ENCODE results near the gene ZNF74. TPM values are rescaled to one million over a fixed set of nuclear protein-coding genes. Genes with fewer than 3 reads are reported as not detected.

ZNF74 gene
- total and polyA plus RNA-seq, 4 donors, result 4.1 to 17.6 (median 8.6) TPM

- Histone ChIP-seq H3K27ac (ENCODE audit: low read depth in 1 of 2, low read length in 1 of 2) (no peak overlapping the region), H3K4me1 (ENCODE audit: control insufficient read depth in 5 of 5, insufficient read depth in 5 of 5, low read length in 5 of 5) (peaks cover 0 to 46% (median 17%) of the 10 kb centered on the region in 5 donors), H3K9ac (ENCODE audit: insufficient read depth in 1 of 2, low read length in 2 of 2) (no peak overlapping the region), H3K9me3 (ENCODE audit: control insufficient read depth in 4 of 4, insufficient read depth in 3 of 4, low read length in 3 of 4) (no peaks in the 10 kb centered on the region), H3K36me3 (ENCODE audit: control insufficient read depth in 4 of 4, insufficient read depth in 4 of 4, low read length in 4 of 4) (peaks cover 0 to 16% (median 11%) of the 10 kb centered on the region in 4 donors), H3K27me3 (ENCODE audit: control insufficient read depth in 3 of 3, insufficient read depth in 3 of 3, low read length in 2 of 3) (peaks cover 0 to 23% (median 0%) of the 10 kb centered on the region in 3 donors), H3K4me3 (no peak overlapping the region)
- WGBS, 2 donors, result 34 to 49% methylated on average over 36 to 37 of the region's 37 CpGs
- no peak for TF ChIP-seq CTCF (IDR thresholded peaks at IDR 0.05; ENCODE audit: control extremely low read depth, extremely low read depth)
- ATAC-seq (ENCODE audit: insufficient read depth, low FRiP score), result no peak
- no peak for DNase-seq
Observed at GRCh38 chr22:20430101-20430719, 36.3 kb downstream of the ZNF74 start.

GRCh38 chr22:20430720-20431510 lies 37.0 kb downstream of the ZNF74 start:
- ATAC-seq (ENCODE audit: insufficient read depth, low FRiP score), result peak; percentile 62

GRCh38 chr22:20431511-20432192 lies 37.7 kb downstream of the ZNF74 start:
- DNase-seq (no peak), ATAC-seq (ENCODE audit: insufficient read depth, low FRiP score) (no peak)
- no peak for TF ChIP-seq CTCF (IDR thresholded peaks at IDR 0.05; ENCODE audit: control extremely low read depth, extremely low read depth)
- Histone ChIP-seq H3K36me3 (ENCODE audit: control insufficient read depth in 4 of 4, insufficient read depth in 4 of 4, low read length in 4 of 4) (peaks cover 0 to 16% (median 11%) of the 10 kb centered on the region in 4 donors), H3K9ac (ENCODE audit: insufficient read depth in 1 of 2, low read length in 2 of 2) (no peak overlapping the region), H3K9me3 (ENCODE audit: control insufficient read depth in 4 of 4, insufficient read depth in 3 of 4, low read length in 3 of 4) (no peaks in the 10 kb centered on the region), H3K4me3 (no peak overlapping the region), H3K27ac (ENCODE audit: low read depth in 1 of 2, low read length in 1 of 2) (no peak overlapping the region), H3K4me1 (ENCODE audit: control insufficient read depth in 5 of 5, insufficient read depth in 5 of 5, low read length in 5 of 5) (peaks cover 0 to 55% (median 19%) of the 10 kb centered on the region in 5 donors), H3K27me3 (ENCODE audit: control insufficient read depth in 3 of 3, insufficient read depth in 3 of 3, low read length in 2 of 3) (peaks cover 0 to 19% (median 0%) of the 10 kb centered on the region in 3 donors)
- WGBS, 2 donors, result 45 to 46% methylated on average over 37 to 50 of the region's 50 CpGs

More at GRCh38 chr22:20430720-20431510, 37.0 kb downstream of the ZNF74 start:
- DNase-seq, result peak; percentile 56 to 69 (median 59)
- no peak overlapping the region for H3K27ac ChIP-seq (ENCODE audit: low read depth in 1 of 2, low read length in 1 of 2)
- peaks cover 0 to 16% (median 11%) of the 10 kb centered on the region in 4 donors for H3K36me3 ChIP-seq (ENCODE audit: control insufficient read depth in 4 of 4, insufficient read depth in 4 of 4, low read length in 4 of 4)
- TF ChIP-seq CTCF (IDR thresholded peaks at IDR 0.05; ENCODE audit: control extremely low read depth, extremely low read depth), result no peak
- 16 to 27% methylated on average over 93 to 94 of the region's 94 CpGs for WGBS, 2 donors
- H3K4me3 ChIP-seq, result no peak overlapping the region
- no peak overlapping the region for H3K9ac ChIP-seq (ENCODE audit: insufficient read depth in 1 of 2, low read length in 2 of 2)
- no peaks in the 10 kb centered on the region for H3K9me3 ChIP-seq (ENCODE audit: control insufficient read depth in 4 of 4, insufficient read depth in 3 of 4, low read length in 3 of 4)
- H3K27me3 ChIP-seq (ENCODE audit: control insufficient read depth in 3 of 3, insufficient read depth in 3 of 3, low read length in 2 of 3), result peaks cover 0 to 23% (median 0%) of the 10 kb centered on the region in 3 donors
- H3K4me1 ChIP-seq (ENCODE audit: control insufficient read depth in 5 of 5, insufficient read depth in 5 of 5, low read length in 5 of 5), result peaks cover 0 to 51% (median 17%) of the 10 kb centered on the region in 5 donors
